K562 (cell line): ENCODE results near the gene PUM1. TPM values are rescaled to one million over a fixed set of nuclear protein-coding genes. Genes with fewer than 3 reads are reported as not detected.

ENCODE experiments used
- ATAC-seq: fragments of 200-7000 bp; cut with Tn5 transposase; 3 replicates; pipeline ENCODE4 v1.9.1; 2020; ENCODE audit warnings: moderate library complexity
- BruUV-seq: library from RNA; stranded (reverse); fragments of 400-500 nt; replicated peaks from 2 replicates; lab custom pipeline; 2021; lab: Mats Ljungman, UMichigan
- CTCF ChIA-PET: fragments of 300-600 bp; formaldehyde crosslinking; extraction: SDS; loops from one replicate; lab custom pipeline; 2021; ENCODE audit warnings: low intra/inter-chr PET ratio; lab: Yijun Ruan, JAX
- POLR2A ChIA-PET: fragments of 300-600, 350-650 bp; sonication (Branson Sonifier 250); formaldehyde crosslinking; extraction: SDS; loops from one replicate; lab custom pipeline; 2021; ENCODE audit warnings: antibody characterized with exemption, inconsistent platforms; lab: Yijun Ruan, JAX
- DNase-seq, 4 experiments: peaks; one replicate each; pipeline versions ENCODE4 v3.0.0 to v3.0.0-alpha.2; 2011 to 2018; ENCODE audit warnings: low spot score in 3 of 4, mixed read lengths in 3 of 4; ENCODE audit errors: extremely low read depth in 1 of 4
- FAIRE-seq: peaks from 2 replicates; lab custom pipeline; 2011; peaks lifted over from hg19 to GRCh38; lab: Jason Lieb, UNC
- H2AFZ ChIP-seq: 2 replicates; pipeline ENCODE4 v1.6.0; 2011; ENCODE audit warnings: low read depth, low read length, control low read depth, inconsistent platforms
- H3K27ac ChIP-seq: fragments of 200-600 bp; 3 replicates; pipeline ENCODE4 v1.8.0; 2011; ENCODE audit warnings: low read depth, mild to moderate bottlenecking, control low read depth, inconsistent platforms, low read length, moderate library complexity, mixed read lengths; ENCODE audit errors: extremely low read depth
- H3K27me3 ChIP-seq, 2 experiments: fragments of 300-600 bp in 1 of 2; 2 replicates in 1 of 2; 3 replicates in 1 of 2; pipeline versions ENCODE4 v1.6.0 to v1.8.0; 2011; ENCODE audit warnings: inconsistent platforms in 2 of 2, low read length in 2 of 2, mild to moderate bottlenecking in 1 of 2, mixed read lengths in 1 of 2, moderate library complexity in 1 of 2; ENCODE audit not compliant: control insufficient read depth in 2 of 2, insufficient read depth in 2 of 2
- H3K36me3 ChIP-seq: fragments of 300-600 bp; 3 replicates; pipeline ENCODE4 v1.8.0; 2011; ENCODE audit warnings: mild to moderate bottlenecking, low read length, inconsistent platforms; ENCODE audit not compliant: control insufficient read depth, insufficient read depth
- H3K4me1 ChIP-seq, 2 experiments: fragments of 200-600 bp in 1 of 2; replicated peaks in 1 of 2; 2 replicates in 1 of 2; 3 replicates in 1 of 2; pipeline versions ENCODE4 v1.5.1 to v1.8.0; 2011; ENCODE audit warnings: inconsistent platforms in 2 of 2, low read length in 2 of 2, mild to moderate bottlenecking in 1 of 2, mixed read lengths in 1 of 2, moderate library complexity in 1 of 2; ENCODE audit not compliant: control insufficient read depth in 2 of 2, insufficient read depth in 2 of 2
- H3K4me2 ChIP-seq: 2 replicates; pipeline ENCODE4 v1.6.1; 2011; ENCODE audit warnings: low read length, control low read depth, inconsistent platforms, mixed read lengths; ENCODE audit not compliant: insufficient read depth
- H3K4me3 ChIP-seq: fragments of 200-600 bp; sonication (generic), shearing (Covaris generic); 2 replicates; pipeline ENCODE4 v1.5.1; 2016; ENCODE audit warnings: control low read depth, inconsistent platforms
- H3K79me2 ChIP-seq: fragments of 200-600 bp; 3 replicates; pipeline ENCODE4 v1.8.0; 2011; ENCODE audit warnings: low read length, inconsistent platforms; ENCODE audit not compliant: control insufficient read depth, insufficient read depth
- H3K9ac ChIP-seq, 2 experiments: 2 replicates each; pipeline versions ENCODE4 v1.6.0 to v1.6.1; 2011; ENCODE audit warnings: low read depth in 2 of 2, low read length in 2 of 2, control low read depth in 1 of 2, inconsistent platforms in 1 of 2, mild to moderate bottlenecking in 1 of 2, mixed read lengths in 1 of 2; ENCODE audit not compliant: insufficient read depth in 1 of 2
- H3K9me1 ChIP-seq: one replicate; pipeline ENCODE4 v1.6.0; 2011; ENCODE audit warnings: inconsistent platforms, mild to moderate bottlenecking, low read length, moderate library complexity; ENCODE audit not compliant: control insufficient read depth, insufficient read depth
- H3K9me3 ChIP-seq: replicated peaks from 2 replicates; pipeline ENCODE4 v1.5.1; 2011; ENCODE audit warnings: low read depth, low read length, inconsistent platforms; ENCODE audit not compliant: control insufficient read depth, insufficient read depth
- H4K20me1 ChIP-seq: replicated peaks from 2 replicates; pipeline ENCODE4 v1.6.1; 2011; ENCODE audit warnings: low read length, inconsistent platforms, mixed read lengths; ENCODE audit not compliant: control insufficient read depth, insufficient read depth
- CBFA2T3 ChIP-seq: fragments of 450-650 bp; IDR thresholded peaks from 2 replicates; pipeline ENCODE4 v1.6.1; 2017
- CEBPB ChIP-seq: fragments of 450-650 bp; IDR thresholded peaks from 2 replicates; pipeline ENCODE4 v1.6.1; 2016; ENCODE audit warnings: missing genetic modification characterization, missing compliant biosample characterization
- HES1 ChIP-seq: fragments of 450-650 bp; IDR thresholded peaks from 2 replicates; pipeline ENCODE4 v1.6.1; 2016; ENCODE audit warnings: low read depth, mild to moderate bottlenecking, moderate library complexity
- PHF8 ChIP-seq: fragments of 200-600 bp; sonication (generic); IDR thresholded peaks from 2 replicates; pipeline ENCODE4 v1.6.1; 2012; ENCODE audit warnings: mixed run types, mild to moderate bottlenecking, inconsistent platforms, low read length, moderate library complexity, borderline replicate concordance
- RHOXF2B ChIP-seq: fragments of 250-450 bp; sonication (Bioruptor Pico); conservative IDR thresholded peaks from 2 replicates; pipeline ENCODE4 v1.5.1; 2021
- RUNX1 ChIP-seq: sonication (generic); IDR thresholded peaks from 2 replicates; pipeline ENCODE4 v1.6.1; 2016; ENCODE audit warnings: antibody characterized with exemption, low read depth
- SMAD2 ChIP-seq: fragments of 150-350 bp; IDR thresholded peaks from 2 replicates; pipeline ENCODE4 v1.6.1; 2014; ENCODE audit warnings: low read depth, mild to moderate bottlenecking, low read length
- SNRNP70 ChIP-seq: fragments of 200-400 bp; formaldehyde crosslinking; optimal IDR thresholded peaks from 2 replicates; pipeline ENCODE3; 2017; ENCODE audit warnings: low read depth, low read length
- VEZF1 ChIP-seq: fragments of 200-800 bp; sonication (Bioruptor generic); IDR thresholded peaks from 2 replicates; pipeline ENCODE4 v1.6.1; 2017; ENCODE audit warnings: missing genetic modification characterization, missing compliant biosample characterization
- YY1 ChIP-seq, 3 experiments: IDR thresholded peaks; 2 replicates each; pipeline ENCODE4 v1.6.1; 2011; ENCODE audit warnings: low read length in 2 of 3, mild to moderate bottlenecking in 2 of 3, moderate library complexity in 2 of 3, borderline replicate concordance in 1 of 3, control low read depth in 1 of 3, low read depth in 1 of 3; ENCODE audit not compliant: insufficient read depth in 3 of 3, insufficient replicate concordance in 2 of 3, control insufficient read depth in 1 of 3, insufficient read length in 1 of 3; ENCODE audit errors: extremely low read depth in 1 of 3
- ZC3H4 ChIP-seq: sonication (generic); formaldehyde crosslinking; IDR thresholded peaks from 2 replicates; pipeline ENCODE4 v1.9.0; 2021; ENCODE audit warnings: missing genetic modification reagents, borderline replicate concordance
- ZNF609 ChIP-seq: sonication (generic); formaldehyde crosslinking; IDR thresholded peaks from 2 replicates; pipeline ENCODE4 v1.8.1; 2023; ENCODE audit warnings: missing genetic modification reagents, mild to moderate bottlenecking, borderline replicate concordance
- WGBS: fragments of 100-300 bp; shearing (Covaris generic); methylation state at CpG from one replicate; pipeline ENCODE4 v1.1.6; 2016; ENCODE audit warnings: low coverage, mixed read lengths; ENCODE audit not compliant: insufficient coverage; ENCODE audit errors: missing lambda C conversion rate; 5-methylcytosine and 5-hydroxymethylcytosine counted together
- in situ Hi-C: fragments of 300-500 bp; cut with MboI; formaldehyde crosslinking; loops from 4 replicates; pipeline ENCODE4 v1.15.0; 2018; ENCODE audit warnings: inconsistent platforms, mixed read lengths
- intact Hi-C: fragments of 100-400 bp; cut with micrococcal nuclease; formaldehyde crosslinking; loops from 2 replicates; pipeline ENCODE4 v1.14.2; 2022
- polyA plus RNA-seq, 8 experiments: library from polyadenylated mRNA; depleted of rRNA in 4 of 8; stranded (reverse) in 5 of 8; unstranded in 3 of 8; fragments of >200 nt; fragmentation: Nextera tagmentation in 2 of 8; fragmentation: Illumina TruSeq in 1 of 8; extraction: Ambion mirVana in 2 of 8; extraction: Trizol in 1 of 8; gene quantifications; 2 replicates each; pipeline versions ENCODE4 v1.2.1 to v1.2.3, GENCODE V29; 2011 to 2014; ENCODE audit warnings: inconsistent platforms in 1 of 8, missing spikeins in 1 of 8
- total RNA-seq, 7 experiments: library from RNA; depleted of rRNA in 6 of 7; stranded (reverse); fragments of >200 nt in 6 of 7; fragmentation: Illumina TruSeq in 2 of 7; extraction: Trizol in 2 of 7; gene quantifications; 2 replicates each; pipeline versions ENCODE4 v1.2.1 to v1.2.3, GENCODE V29; 2011 to 2021; ENCODE audit warnings: low replicate concordance in 1 of 7
- TF ChIP-seq, protein P1 (sequence below): fragments of 450-650 bp; IDR thresholded peaks from 2 replicates; pipeline ENCODE4 v1.6.1; 2014; ENCODE audit warnings: low read depth, mild to moderate bottlenecking, moderate library complexity, borderline replicate concordance

PUM1 gene
- total and polyA plus RNA-seq, 9 of the 15 experiments (the other 6 are each of a cell fraction or from before 2014, with no cell fraction given), result 37.7 to 104 (median 55.7) TPM

DNA sequence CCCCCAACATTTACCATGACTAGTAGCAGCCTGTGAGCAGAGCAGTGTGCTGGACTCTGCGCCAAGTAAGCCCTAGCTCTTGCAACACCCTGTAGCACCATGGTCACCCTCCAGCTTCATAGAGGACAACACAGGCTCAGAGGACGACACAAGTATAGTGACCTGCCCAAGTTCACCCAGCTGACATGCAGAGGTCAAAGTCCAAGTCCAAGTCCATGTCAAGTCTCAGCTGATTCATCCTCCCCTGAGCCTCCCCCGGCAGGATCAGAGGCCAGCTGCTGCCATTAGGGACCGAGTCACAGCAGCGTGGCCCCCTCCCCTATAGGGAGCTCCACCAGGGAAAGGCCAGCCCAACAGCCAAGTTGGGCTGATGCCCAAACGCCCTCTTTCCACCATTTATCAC lies 172.8 kb downstream of the PUM1 start:
- H3K36me3 ChIP-seq, result peaks cover 3% of the 10 kb centered on the region; the same call in 1 of the 3 replicates
- POLR2A ChIA-PET, result interaction anchor here (0.7 to 1.9 kb wide), 7 partner anchors 8 to 1713 kb away, joined by 3 to 7 read pairs (median 5); no protein-coding TSS in a partner anchor
- peak overlapping the region in 1 of 2 experiments; percentile 69; a peak in 1 of 4 replicates for H3K9ac ChIP-seq
- no TSS peak for BruUV-seq
- DNase-seq (peak; percentile 50 to 66 (median 58)), ATAC-seq (no peak), FAIRE-seq (peak; percentile 56)
- intact Hi-C loops (no loop called here), in situ Hi-C loops (no loop called here)
- H3K4me3 ChIP-seq, result no peak overlapping the region
- no peaks in the 10 kb centered on the region; the same call in 1 of the 2 replicates for H3K9me3 ChIP-seq
- no peaks in the 10 kb centered on the region for H3K9me1 ChIP-seq
- 42% methylated on average over 5 of the region's 6 CpGs for WGBS
- 0 out of 3 replicates have a peak, but pooled peaks cover 7% of the 10 kb centered on the region for H3K79me2 ChIP-seq
- H3K27me3 ChIP-seq, result no peaks in the 10 kb centered on the region
- H3K4me1 ChIP-seq, result peaks cover 49 to 63% of the 10 kb centered on the region in 2 experiments
- no peak overlapping the region for H2AFZ ChIP-seq
- H3K4me2 ChIP-seq, result peak overlapping the region; percentile 5; the same call in 1 of the 2 replicates
- no peaks in the 10 kb centered on the region; the same call in 1 of the 2 replicates for H4K20me1 ChIP-seq
- CTCF ChIA-PET, result no interaction called here
- no peak overlapping the region; the same call in 2 of the 3 replicates for H3K27ac ChIP-seq
- TF ChIP-seq HES1 (no peak), SMAD2 (no peak), ZNF609 (no peak), SNRNP70 (no peak), VEZF1 (0 out of 2 replicates have a peak, but pooled peaks have one; percentile 41), PHF8 (no peak), RHOXF2B (no peak), CBFA2T3 (peak; percentile 48), CEBPB (tag) (0 out of 2 replicates have a peak, but pooled peaks have one; percentile 54), ZC3H4 (CRISPR knock-in tag) (no peak), YY1 (IDR thresholded peaks at IDR 0.05; ENCODE audit: borderline replicate concordance in 1 of 3, control insufficient read depth in 1 of 3, extremely low read depth in 1 of 3, insufficient read depth in 3 of 3, insufficient read length in 1 of 3, insufficient replicate concordance in 2 of 3, low read depth in 1 of 3, low read length in 2 of 3) (peak in 1 of 3 experiments; percentile 52), RUNX1 (no peak)
- TF ChIP-seq, protein P1, sequence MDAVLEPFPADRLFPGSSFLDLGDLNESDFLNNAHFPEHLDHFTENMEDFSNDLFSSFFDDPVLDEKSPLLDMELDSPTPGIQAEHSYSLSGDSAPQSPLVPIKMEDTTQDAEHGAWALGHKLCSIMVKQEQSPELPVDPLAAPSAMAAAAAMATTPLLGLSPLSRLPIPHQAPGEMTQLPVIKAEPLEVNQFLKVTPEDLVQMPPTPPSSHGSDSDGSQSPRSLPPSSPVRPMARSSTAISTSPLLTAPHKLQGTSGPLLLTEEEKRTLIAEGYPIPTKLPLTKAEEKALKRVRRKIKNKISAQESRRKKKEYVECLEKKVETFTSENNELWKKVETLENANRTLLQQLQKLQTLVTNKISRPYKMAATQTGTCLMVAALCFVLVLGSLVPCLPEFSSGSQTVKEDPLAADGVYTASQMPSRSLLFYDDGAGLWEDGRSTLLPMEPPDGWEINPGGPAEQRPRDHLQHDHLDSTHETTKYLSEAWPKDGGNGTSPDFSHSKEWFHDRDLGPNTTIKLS, result no peak
